H9 (cell line): Measurements from ENCODE around the gene SFMBT1. TPM values are rescaled to one million over a fixed set of nuclear protein-coding genes. Genes with fewer than 3 reads are reported as not detected.

Source experiments
- DNase-seq: peaks from one replicate; pipeline ENCODE4 v3.0.0-alpha.2; 2017
- H2AFZ ChIP-seq: one replicate; pipeline ENCODE4 v1.6.1; 2013; ENCODE audit warnings: mild to moderate bottlenecking, low read length, control low read depth, moderate library complexity
- H2AK5ac ChIP-seq: 2 replicates; pipeline ENCODE4 v1.6.1; 2013; ENCODE audit warnings: low read length, control low read depth, mixed read lengths; ENCODE audit not compliant: insufficient read length
- H2BK120ac ChIP-seq: one replicate; pipeline ENCODE4 v1.6.1; 2013; ENCODE audit warnings: low read depth, mild to moderate bottlenecking, low read length, control low read depth, inconsistent platforms; ENCODE audit not compliant: poor library complexity, severe bottlenecking
- H2BK12ac ChIP-seq: 2 replicates; pipeline ENCODE4 v1.6.1; 2013; ENCODE audit warnings: low read length, control low read depth, mixed read lengths, low read depth; ENCODE audit not compliant: insufficient read length
- H2BK15ac ChIP-seq: 2 replicates; pipeline ENCODE4 v1.6.1; 2013; ENCODE audit warnings: low read depth, low read length, control low read depth
- H2BK20ac ChIP-seq: one replicate; pipeline ENCODE4 v1.6.1; 2013; ENCODE audit warnings: low read depth, mild to moderate bottlenecking, low read length, control low read depth, inconsistent platforms; ENCODE audit not compliant: poor library complexity, severe bottlenecking
- H2BK5ac ChIP-seq: 2 replicates; pipeline ENCODE4 v1.6.1; 2013; ENCODE audit warnings: low read length, control low read depth, mixed read lengths; ENCODE audit not compliant: insufficient read length
- H3K14ac ChIP-seq: 2 replicates; pipeline ENCODE4 v1.6.1; 2013; ENCODE audit warnings: low read length, control low read depth; ENCODE audit not compliant: insufficient read depth
- H3K18ac ChIP-seq: 2 replicates; pipeline ENCODE4 v1.6.1; 2013; ENCODE audit warnings: low read depth, mild to moderate bottlenecking, mixed read lengths, low read length, control low read depth; ENCODE audit not compliant: insufficient read length
- H3K23ac ChIP-seq: 2 replicates; pipeline ENCODE4 v1.6.1; 2013; ENCODE audit warnings: low read length, control low read depth, mixed read lengths, low read depth; ENCODE audit not compliant: insufficient read length
- H3K23me2 ChIP-seq: 2 replicates; pipeline ENCODE4 v1.6.1; 2013; ENCODE audit warnings: low read depth, mild to moderate bottlenecking, mixed read lengths, low read length, control low read depth; ENCODE audit not compliant: insufficient read length, poor library complexity, severe bottlenecking
- H3K27ac ChIP-seq: 2 replicates; pipeline ENCODE4 v1.5.1; 2013; ENCODE audit warnings: low read length, control low read depth, mixed read lengths, low read depth; ENCODE audit not compliant: insufficient read length
- H3K27me3 ChIP-seq: 2 replicates; pipeline ENCODE4 v1.6.1; 2013; ENCODE audit warnings: low read length, control low read depth, inconsistent platforms; ENCODE audit not compliant: insufficient read depth
- H3K4ac ChIP-seq: 2 replicates; pipeline ENCODE4 v1.6.1; 2013; ENCODE audit warnings: low read depth, mild to moderate bottlenecking, control low read depth, inconsistent platforms, low read length, moderate library complexity
- H3K4me1 ChIP-seq: 2 replicates; pipeline ENCODE4 v1.6.1; 2013; ENCODE audit warnings: low read length, control low read depth, inconsistent platforms; ENCODE audit not compliant: insufficient read depth
- H3K4me2 ChIP-seq: 2 replicates; pipeline ENCODE4 v1.6.1; 2013; ENCODE audit warnings: low read length, control low read depth, mixed read lengths; ENCODE audit not compliant: insufficient read length, insufficient read depth
- H3K56ac ChIP-seq: 2 replicates; pipeline ENCODE4 v1.6.1; 2013; ENCODE audit warnings: low read depth, mild to moderate bottlenecking, mixed read lengths, low read length, control low read depth; ENCODE audit not compliant: insufficient read length
- H3K79me1 ChIP-seq: 2 replicates; pipeline ENCODE4 v1.6.1; 2013; ENCODE audit warnings: low read depth, mild to moderate bottlenecking, moderate library complexity, low read length, control low read depth, inconsistent platforms; ENCODE audit not compliant: insufficient read depth, poor library complexity, severe bottlenecking
- H3K79me2 ChIP-seq: 2 replicates; pipeline ENCODE4 v1.6.1; 2013; ENCODE audit warnings: low read length, control low read depth, inconsistent platforms; ENCODE audit not compliant: insufficient read depth
- H3K9ac ChIP-seq: 2 replicates; pipeline ENCODE4 v1.6.1; 2013; ENCODE audit warnings: low read length, control low read depth, mixed read lengths; ENCODE audit not compliant: insufficient read length; ENCODE audit errors: extremely low read depth
- H3K9me3 ChIP-seq: one replicate; pipeline ENCODE4 v1.6.1; 2013; ENCODE audit warnings: low read depth, low read length, inconsistent platforms; ENCODE audit not compliant: control insufficient read depth
- H3T11ph ChIP-seq: one replicate; pipeline ENCODE4 v1.6.1; 2013; ENCODE audit warnings: mild to moderate bottlenecking, low read length, control low read depth, inconsistent platforms
- H4K20me1 ChIP-seq: one replicate; pipeline ENCODE4 v1.6.1; 2013; ENCODE audit not compliant: control insufficient read depth, insufficient read length, insufficient read depth
- H4K5ac ChIP-seq: 2 replicates; pipeline ENCODE4 v1.6.1; 2013; ENCODE audit warnings: low read depth, mild to moderate bottlenecking, mixed read lengths, low read length, control low read depth; ENCODE audit not compliant: insufficient read length
- H4K8ac ChIP-seq: replicated peaks from 2 replicates; pipeline ENCODE4 v1.6.1; 2013; ENCODE audit warnings: low read length, control low read depth, mixed read lengths, low read depth; ENCODE audit not compliant: insufficient read length
- H4K91ac ChIP-seq: 2 replicates; pipeline ENCODE4 v1.6.1; 2013; ENCODE audit warnings: low read depth, mild to moderate bottlenecking, moderate library complexity, mixed read lengths, low read length, control low read depth; ENCODE audit not compliant: insufficient read length
- H3K27ac Mint-ChIP-seq, 3 experiments: 2 replicates in 2 of 3; 3 replicates in 1 of 3; pipeline ENCODE4 v1.8.0; 2020 to 2021; ENCODE audit warnings: mixed read lengths in 3 of 3, mild to moderate bottlenecking in 1 of 3, moderate library complexity in 1 of 3
- H3K27me3 Mint-ChIP-seq: 2 replicates; pipeline ENCODE4 v1.8.0; 2021; ENCODE audit warnings: low read depth, mild to moderate bottlenecking, moderate library complexity, mixed read lengths
- H3K36me3 Mint-ChIP-seq, 3 experiments: 2 replicates in 2 of 3; 3 replicates in 1 of 3; pipeline ENCODE4 v1.8.0; 2020 to 2021; ENCODE audit warnings: low read depth in 3 of 3, mixed read lengths in 3 of 3; ENCODE audit not compliant: insufficient read depth in 1 of 3
- H3K4me1 Mint-ChIP-seq, 2 experiments: 2 replicates each; pipeline ENCODE4 v1.8.0; 2020; ENCODE audit warnings: mixed read lengths in 2 of 2
- H3K4me3 Mint-ChIP-seq, 2 experiments: 2 replicates in 1 of 2; 3 replicates in 1 of 2; pipeline ENCODE4 v1.8.0; 2020 to 2021; ENCODE audit warnings: mild to moderate bottlenecking in 2 of 2, mixed read lengths in 2 of 2, moderate library complexity in 1 of 2
- H3K9me3 Mint-ChIP-seq, 2 experiments: 2 replicates in 1 of 2; 3 replicates in 1 of 2; pipeline ENCODE4 v1.8.0; 2020; ENCODE audit warnings: mild to moderate bottlenecking in 2 of 2, mixed read lengths in 2 of 2, moderate library complexity in 1 of 2
- CTCF ChIP-seq: fragments of 200-600 bp; sonication (generic); conservative IDR thresholded peaks from 3 replicates; pipeline ENCODE4 v1.8.0; 2021; ENCODE audit warnings: antibody characterized with exemption, mild to moderate bottlenecking
- WGBS: extraction: QIAGEN DNeasy Blood & Tissue Kit; methylation state at CpG from one replicate; pipeline ENCODE4 v1.1.7; 2013; ENCODE audit warnings: missing lambda C conversion rate, low lambda C conversion rate, mixed read lengths; ENCODE audit not compliant: insufficient read length; ENCODE audit errors: extremely low coverage; 5-methylcytosine and 5-hydroxymethylcytosine counted together
- total RNA-seq: library from RNA; stranded (reverse); gene quantifications from 2 replicates; pipeline ENCODE4 v1.2.1, GENCODE V29; 2021

Gene SFMBT1
- total RNA-seq, 1 experiment from 2014 or later: 15.3 TPM

- Histone ChIP-seq H4K5ac (no peak overlapping the region), H2BK20ac (no peak overlapping the region), H2BK5ac (no peak overlapping the region), H3K27me3 (no peaks in the 10 kb centered on the region), H2BK15ac (no peak overlapping the region), H3K4me1 (no peaks in the 10 kb centered on the region), H3K9me3 (no peaks in the 10 kb centered on the region), H3K56ac (no peak overlapping the region), H3K18ac (no peak overlapping the region), H3K79me1 (no peaks in the 10 kb centered on the region), H4K8ac (no peak overlapping the region), H3K23me2 (no peaks in the 10 kb centered on the region), H3K4me2 (no peak overlapping the region), H3K4ac (no peak overlapping the region), H3T11ph (no peak overlapping the region), H3K23ac (no peak overlapping the region), H2AK5ac (no peak overlapping the region), H2BK12ac (no peak overlapping the region), H3K79me2 (no peaks in the 10 kb centered on the region), H3K27ac (no peak overlapping the region), H4K91ac (no peak overlapping the region), H2BK120ac (no peak overlapping the region), H2AFZ (no peak overlapping the region), H4K20me1 (no peaks in the 10 kb centered on the region), H3K14ac (no peak overlapping the region), H3K9ac (no peak overlapping the region)
- Mint-ChIP-seq H3K36me3 (peaks cover 20 to 27% (median 21%) of the 10 kb centered on the region in 3 experiments), H3K4me3 (no peak overlapping the region), H3K27me3 (no peaks in the 10 kb centered on the region), H3K9me3 (peaks cover 11 to 16% of the 10 kb centered on the region in 2 experiments; a peak in 4 of 5 replicates), H3K4me1 (no peaks in the 10 kb centered on the region), H3K27ac (no peak overlapping the region)
- no peak for DNase-seq
- TF ChIP-seq CTCF: no peak
- no CpG with 5 or more reads among the region's 13 CpGs for WGBS
These were observed 179.9 kb downstream of the SFMBT1 start for GRCh38 chr3:52865994-52866393.
